ENCODE measurements around the gene RGS2.

The RGS2 gene, protein sequence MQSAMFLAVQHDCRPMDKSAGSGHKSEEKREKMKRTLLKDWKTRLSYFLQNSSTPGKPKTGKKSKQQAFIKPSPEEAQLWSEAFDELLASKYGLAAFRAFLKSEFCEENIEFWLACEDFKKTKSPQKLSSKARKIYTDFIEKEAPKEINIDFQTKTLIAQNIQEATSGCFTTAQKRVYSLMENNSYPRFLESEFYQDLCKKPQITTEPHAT

DNA sequence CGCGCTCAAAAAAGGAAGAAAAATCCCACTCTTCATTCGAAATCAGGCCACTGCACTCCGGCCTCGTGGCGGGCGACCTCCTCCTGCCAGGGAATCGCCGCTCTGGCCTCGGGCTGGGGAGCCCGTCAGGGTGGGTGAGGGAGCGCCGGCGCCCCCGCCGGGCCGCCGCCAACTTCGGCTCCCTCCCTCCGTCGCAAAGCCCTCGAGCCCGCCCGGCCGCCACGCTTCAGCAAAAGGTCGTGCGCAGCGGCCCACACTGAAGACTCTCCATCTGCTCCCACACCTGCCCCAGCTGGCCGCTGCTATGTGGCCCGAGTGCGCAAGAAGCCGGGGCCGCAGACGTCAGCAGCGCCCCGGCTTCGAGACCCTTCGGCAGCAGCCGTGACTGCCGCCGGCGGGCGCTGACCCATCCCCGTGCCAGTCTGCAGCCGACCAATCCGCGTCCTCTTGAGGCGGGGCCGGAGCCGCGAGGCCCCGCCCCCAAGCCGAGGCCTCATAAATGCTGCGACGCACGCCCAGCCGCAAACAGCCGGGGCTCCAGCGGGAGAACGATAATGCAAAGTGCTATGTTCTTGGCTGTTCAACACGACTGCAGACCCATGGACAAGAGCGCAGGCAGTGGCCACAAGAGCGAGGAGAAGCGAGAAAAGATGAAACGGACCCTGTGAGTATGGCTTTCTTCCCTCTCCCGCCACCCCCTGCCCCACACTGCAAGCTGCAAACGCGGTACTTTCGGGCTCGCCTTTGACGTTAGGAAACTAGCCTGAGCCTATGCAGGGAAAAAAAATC is at the start of gene RGS2:
Gene RGS2 (plus strand): TSS at position 522 of the 789 bp plus-strand sequence. CDS start 33 bp downstream, at position 555.
- peak; percentile 52 to 96 (median 86) for DNase-seq

DNA sequence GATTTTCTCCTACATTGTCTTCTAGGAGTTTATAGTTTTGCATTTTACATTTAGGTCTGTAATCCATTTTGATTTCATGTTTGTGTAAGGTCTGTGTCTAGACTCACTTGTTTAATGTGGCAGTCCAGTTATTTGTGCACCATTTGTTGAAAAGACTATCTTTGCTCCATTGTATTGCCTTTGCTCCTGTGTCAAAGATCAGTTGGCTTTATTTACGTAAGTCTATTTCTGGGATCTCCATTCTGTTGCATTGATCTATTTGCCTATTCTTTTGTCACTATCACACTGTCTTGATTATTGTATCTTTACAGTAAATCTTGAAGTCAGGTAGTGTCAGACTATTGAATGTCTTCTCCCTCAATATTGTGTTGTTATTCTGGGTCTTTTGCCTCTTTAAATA is 49.7 kb upstream of the RGS2 start:
- no peak for DNase-seq

DNA sequence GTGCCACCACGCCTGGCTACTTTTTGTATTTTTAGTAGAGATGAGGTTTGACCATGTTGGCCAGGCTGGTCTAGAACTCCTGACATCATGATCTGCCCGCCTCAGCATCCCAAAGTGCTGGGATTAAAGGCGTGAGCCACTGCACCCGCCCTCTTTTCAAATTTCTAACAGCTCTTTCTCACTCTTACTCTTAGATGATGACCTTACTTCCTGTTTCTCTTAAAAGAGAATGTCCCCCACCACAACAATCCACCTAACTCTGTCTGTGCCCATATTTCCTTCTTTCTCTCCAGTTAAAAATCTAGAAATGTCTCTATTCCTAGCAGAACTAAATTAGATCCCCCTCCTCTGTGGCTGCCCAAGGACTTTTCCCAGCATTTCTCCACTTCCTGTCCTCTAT is 46.6 kb upstream of the RGS2 start:
- no peak for DNase-seq

DNA sequence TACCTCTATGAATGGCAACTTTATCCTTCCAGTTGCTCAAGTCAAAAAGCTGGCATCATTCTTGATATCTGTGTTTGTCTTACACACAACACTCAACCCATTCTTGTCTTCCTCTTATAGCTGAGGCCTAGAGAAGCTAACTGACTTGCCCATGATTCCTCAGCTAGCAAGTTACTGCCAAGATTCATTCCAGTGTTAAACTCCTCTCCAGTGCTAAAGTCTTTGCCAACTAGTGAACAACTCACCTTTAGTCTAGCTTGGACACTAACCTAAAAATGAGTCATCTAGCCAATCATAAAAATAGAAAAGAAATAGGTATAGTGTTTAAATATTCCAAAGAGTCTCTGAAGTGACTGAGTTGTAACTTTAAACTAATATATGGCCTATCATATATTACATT is 45.6 kb upstream of the RGS2 start:
- no peak for DNase-seq

DNA sequence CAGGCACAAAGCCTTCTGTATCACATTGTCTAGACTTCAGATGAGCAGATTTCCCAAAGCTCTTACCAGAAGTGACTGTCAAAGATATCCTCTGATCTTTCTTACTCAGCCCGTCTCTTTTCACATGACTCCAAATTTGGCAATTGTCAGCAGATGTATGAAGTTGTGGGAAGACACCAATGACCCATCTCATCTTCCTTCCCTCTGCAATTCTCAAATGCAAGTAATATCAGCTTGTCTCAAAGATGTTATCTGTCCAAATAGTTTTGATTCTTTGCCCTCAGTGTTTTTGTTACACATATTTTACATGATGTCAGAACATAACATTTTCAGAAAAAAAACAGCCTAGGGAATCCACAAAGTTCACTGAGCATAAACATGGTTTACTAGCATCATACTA is 45.1 kb upstream of the RGS2 start:
- no peak for DNase-seq

DNA sequence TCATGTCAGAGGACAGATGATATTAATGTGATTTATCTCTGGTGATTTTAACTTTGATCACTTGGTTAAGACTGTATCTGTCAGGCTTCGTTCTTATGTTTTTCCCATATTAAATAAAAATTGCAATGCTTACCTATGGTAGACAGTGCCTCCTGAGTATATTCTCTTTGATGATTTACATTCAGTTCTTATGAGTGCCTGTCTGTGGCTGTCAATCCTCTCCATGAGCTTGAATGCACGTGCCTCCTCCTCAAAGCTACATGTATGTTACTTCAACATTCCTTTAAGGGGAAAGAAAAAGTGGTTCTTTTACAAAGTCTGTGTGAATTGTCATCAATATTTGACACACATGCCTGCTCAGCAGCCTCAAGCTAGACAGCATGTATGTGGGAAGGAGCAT is 44.2 kb upstream of the RGS2 start:
- no peak for DNase-seq

DNA sequence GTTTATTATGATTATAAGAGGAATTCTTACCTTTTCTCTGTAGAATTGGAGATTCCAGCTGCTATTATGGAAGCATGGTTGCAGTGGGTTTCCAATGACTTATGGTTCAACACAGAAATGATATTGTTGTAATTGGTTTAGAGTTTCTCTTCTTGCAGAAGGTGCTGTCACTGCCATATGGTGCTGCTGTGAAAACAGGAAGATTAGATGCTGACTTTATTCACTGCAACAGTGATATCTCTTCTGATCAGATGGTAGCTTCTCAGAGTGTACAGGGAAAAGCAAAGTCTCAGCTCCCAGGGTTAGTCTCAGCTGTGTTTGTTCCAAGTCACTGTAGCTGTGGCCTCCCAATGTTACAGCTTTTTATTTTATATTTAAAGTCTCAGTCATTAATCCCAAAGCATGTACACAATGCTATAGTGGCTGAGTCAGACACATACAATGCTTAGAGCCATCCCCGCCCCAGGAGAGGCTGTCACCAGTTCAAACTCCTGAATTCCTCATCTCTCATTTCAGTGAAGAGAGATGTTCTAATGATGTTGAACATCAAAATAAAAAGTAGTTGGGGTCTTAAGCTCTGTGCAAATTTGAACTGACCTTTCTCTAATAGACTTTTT is 42.7 kb upstream of the RGS2 start:
- peak in 1 of 56 donors; percentile 2 for DNase-seq

DNA sequence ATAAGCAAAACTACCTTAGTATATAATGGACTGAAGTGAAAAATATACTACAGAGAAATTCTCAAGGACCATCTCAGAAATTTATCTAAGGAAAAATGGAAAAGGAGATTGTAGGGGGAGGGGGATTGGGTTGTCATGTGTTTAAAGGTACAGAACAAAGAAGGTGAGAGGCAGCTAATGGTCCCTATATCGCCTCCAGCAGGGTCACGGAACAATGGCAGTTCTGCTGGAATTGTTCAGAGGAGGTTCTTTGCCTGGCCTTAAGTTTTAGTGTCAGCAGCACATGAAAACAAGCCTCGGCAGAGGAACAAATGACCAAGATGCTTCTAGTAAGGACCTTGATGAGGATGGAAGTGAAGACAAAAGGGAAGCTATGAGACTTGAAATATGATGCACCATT is 42.0 kb upstream of the RGS2 start:
- no peak for DNase-seq

DNA sequence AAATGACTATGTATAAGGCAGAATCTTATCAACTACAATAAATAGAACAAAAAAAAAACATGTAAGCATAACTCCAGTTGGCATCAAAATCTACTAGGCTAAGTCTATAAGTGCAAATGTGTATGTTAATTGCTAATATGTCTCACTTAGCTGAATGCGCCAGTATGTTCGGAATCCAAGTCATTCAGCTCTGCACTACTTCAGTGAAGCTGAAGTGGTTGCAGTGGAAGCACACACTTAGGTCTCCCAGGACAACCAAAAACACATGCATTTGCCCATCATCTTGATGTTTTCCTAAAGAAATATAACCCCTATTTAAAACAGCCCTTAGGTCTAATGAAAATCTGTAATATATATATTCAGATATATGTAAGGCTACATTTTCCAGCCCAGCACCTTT is 41.0 kb upstream of the RGS2 start:
- no peak for DNase-seq

DNA sequence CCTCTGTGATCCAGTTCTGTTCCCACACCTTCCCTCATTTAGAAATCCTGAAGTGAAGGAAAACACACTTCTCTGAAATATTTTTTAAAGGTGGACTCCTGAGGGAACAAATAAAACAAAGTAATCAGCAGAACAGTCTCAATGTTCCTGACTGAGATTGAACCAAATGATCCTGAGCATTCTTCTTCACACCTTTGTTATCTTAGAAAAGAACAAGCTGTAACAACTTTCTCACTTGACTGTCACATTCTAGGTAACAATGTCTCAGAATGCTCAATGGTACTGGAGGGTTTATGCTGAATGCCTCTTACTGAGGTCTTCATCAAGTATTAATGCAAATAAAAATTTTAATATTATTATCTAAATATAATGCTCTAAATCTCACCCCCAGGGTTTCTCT is 40.4 kb upstream of the RGS2 start:
- no peak for DNase-seq

DNA sequence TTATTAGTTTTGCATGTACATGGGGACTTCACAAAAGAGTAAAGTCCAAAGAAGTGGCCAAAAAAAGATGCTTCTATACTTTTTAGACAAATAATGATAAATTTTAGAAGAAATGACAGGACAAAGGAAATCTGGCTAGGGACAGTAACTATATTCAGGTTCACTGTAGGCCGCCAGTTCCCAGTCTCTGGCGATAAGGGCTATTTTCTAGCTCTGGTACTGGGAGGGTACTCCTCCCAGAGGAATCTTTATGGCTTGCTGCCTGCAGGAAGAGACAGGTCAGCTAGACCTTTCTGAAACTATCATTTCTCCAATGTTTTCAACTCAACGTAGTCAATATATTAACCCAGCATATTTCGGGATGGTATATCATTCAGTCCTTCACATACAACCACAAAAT is 37.5 kb upstream of the RGS2 start:
- no peak for DNase-seq

DNA sequence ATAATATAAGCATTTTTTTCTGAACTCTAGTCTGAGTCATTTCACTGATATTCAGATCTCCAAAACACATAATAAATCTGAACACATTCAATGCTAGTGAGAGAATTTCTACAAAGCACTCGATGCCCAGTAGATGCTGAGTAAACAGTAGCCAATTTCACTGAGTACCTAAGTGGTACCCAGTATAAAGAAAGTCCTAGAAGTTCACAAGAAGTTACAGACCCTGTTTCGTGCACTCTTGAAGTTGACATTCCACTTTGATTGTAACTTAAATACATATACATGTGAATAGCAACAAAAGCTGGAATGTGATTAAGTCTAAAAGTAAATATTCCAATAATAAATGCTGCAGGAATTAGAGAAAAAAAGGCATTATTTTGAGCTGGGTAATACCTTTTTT is 33.2 kb upstream of the RGS2 start:
- no peak for DNase-seq

DNA sequence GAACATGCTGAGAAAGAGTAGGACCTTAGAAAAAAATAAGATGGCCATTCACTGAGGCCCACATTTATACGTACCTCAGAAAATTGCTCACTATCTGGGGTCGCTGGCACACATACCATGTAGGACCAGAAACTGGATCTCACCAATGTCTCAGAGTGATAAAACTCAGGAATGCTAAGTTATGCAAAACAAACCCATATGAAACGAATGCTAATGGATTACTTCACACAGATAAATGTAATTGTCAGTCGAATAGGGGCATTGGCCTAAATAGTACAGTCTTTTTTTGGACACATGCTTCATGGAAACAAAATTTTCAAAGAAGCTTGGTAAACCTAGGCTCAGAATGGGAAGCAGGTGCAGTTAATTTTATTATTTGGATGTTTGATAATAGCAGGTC is 32.6 kb upstream of the RGS2 start:
- DNase-seq: no peak

DNA sequence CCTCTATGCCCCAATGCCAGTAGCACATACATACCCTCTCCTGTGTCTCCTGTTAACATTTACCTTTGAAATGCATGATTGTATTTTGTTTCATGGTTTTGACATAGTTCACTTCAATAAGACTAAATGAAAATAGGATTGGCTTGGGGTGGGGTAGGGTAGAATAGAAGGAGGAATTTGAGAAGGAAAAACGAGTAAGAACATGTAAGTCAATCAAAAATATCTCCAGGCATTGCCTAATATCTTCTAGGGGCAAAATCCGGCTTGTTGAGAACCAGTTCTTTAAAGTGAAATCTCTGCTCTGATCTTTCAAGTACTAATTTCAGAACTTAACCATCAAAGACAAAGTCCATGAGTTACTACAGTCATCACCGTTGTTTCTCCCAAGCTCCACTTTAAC is 31.8 kb upstream of the RGS2 start:
- DNase-seq: no peak

DNA sequence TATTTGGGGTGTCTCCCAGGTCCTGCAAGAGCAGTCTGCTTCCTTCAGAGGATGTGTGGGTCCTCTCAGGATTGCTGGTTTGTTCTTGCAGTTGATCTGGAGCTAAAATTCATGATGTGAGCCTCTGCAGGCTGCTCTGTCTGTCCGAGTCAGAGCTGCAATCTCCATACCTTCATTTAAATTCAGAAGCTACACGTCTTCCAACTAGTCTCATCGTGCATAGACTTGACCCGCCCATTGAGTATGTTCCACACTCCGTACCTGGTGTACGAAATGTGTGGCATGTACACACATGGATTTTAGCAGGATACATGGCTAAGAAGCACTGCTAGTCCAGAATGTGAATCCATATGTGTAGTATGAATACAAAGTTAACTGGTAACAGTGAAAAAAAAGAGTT is 25.0 kb upstream of the RGS2 start:
- no peak for DNase-seq

DNA sequence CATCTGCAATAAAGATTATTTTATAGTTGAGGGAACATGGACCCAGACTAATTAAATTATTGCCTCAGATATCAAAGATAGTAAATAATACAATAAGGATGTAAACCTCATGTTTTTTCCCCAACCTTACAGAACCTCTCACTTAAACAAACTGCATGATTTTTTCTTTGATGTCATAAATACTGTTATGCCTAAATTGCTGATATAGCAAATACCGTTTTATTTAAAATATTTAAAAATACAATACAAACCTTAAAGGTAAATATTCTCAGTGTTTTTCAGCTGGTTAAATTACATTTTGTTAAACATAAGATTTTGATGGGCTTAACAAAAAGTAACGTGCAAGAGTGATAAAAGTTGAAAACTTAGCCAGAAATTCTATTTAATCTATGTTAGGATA is 24.4 kb upstream of the RGS2 start:
- no peak for DNase-seq

DNA sequence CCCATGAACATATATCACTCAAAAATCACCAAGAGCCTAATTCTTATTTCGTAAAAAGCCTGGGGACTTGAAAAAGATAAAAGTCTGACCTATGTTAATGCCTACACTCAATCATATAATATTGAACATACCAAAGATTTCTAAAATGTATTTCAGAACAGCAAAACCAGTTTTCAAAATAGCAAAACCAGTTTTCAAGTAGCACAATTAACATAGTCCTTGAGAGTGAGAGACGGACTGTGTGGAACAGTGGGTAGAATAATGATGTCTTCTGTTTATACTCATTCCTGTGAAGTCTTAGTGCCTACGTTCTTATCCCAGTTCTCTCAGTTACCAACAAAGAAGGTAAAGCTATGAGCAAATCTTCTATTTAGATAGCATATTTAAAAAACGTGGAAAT is 22.3 kb upstream of the RGS2 start:
- no peak for DNase-seq

DNA sequence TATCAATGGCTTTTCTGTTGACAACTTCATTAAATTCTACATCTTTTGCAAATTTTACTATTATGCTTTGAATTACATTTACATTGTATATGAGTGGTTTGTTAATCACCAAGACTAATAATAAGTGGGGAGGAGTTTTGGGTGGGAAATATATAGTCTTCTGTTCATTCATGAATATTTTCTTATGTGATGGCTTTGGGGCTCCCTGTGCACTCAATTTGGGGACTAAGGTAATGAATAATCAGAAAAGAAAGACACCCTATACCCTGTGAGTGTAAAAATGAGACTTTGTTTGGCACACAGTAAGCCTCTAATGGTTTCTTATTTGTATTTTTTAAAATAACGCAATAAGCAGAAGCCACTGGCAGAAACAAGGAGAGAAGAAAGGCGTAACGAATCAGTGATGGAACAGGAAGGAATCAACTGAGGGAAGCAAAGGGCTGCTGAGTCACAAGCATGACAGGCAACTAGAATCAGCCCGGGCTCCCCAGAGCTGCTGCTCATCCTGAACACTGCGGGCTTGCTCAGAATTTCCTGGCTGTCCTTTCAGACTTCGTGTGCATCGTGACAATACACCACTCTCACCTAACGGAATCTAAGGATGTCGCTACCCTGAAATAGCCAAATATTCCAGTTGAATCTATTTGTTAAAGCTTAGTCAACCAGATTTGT is 20.8 kb upstream of the RGS2 start:
- DNase-seq: peak in 17 of 56 donors; percentile 1 to 33 (median 14)

DNA sequence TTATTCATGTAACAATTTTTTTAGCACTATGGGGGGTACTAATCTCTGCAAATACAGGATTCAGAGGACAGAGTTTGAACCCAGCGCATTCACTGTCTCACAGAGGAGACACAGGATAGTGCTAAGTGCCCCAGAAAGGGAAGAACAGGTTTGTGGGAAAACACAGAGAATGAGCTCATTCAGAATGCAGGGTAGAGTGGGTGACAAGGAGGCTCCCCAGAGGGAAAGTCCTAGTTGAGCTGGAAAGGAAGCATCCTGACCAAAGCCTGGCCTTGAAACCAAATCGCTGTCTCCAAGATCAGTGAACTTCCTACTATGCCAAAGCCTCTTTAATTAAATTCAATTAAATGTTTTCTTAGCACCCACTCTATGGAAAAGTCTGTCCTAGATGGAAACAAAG is 19.0 kb upstream of the RGS2 start:
- DNase-seq: no peak

DNA sequence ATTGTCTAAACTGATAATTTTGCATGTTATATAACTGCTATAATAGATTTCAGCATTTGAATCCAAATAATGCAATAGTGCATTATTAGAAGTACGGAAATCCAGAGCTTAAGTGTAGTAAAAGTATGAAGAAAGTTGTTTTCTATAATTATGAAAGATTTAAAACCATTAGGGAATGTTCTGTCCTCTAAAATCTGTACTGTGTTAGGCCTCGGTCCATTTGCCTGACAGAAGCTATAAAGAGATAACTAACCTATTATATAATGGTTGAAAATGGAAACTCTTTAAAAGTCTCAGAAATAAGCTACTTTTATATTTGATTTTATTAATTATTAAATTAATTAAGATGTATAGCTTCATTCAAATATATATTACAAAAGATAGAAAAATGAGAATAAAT is 16.2 kb upstream of the RGS2 start:
- DNase-seq: no peak

DNA sequence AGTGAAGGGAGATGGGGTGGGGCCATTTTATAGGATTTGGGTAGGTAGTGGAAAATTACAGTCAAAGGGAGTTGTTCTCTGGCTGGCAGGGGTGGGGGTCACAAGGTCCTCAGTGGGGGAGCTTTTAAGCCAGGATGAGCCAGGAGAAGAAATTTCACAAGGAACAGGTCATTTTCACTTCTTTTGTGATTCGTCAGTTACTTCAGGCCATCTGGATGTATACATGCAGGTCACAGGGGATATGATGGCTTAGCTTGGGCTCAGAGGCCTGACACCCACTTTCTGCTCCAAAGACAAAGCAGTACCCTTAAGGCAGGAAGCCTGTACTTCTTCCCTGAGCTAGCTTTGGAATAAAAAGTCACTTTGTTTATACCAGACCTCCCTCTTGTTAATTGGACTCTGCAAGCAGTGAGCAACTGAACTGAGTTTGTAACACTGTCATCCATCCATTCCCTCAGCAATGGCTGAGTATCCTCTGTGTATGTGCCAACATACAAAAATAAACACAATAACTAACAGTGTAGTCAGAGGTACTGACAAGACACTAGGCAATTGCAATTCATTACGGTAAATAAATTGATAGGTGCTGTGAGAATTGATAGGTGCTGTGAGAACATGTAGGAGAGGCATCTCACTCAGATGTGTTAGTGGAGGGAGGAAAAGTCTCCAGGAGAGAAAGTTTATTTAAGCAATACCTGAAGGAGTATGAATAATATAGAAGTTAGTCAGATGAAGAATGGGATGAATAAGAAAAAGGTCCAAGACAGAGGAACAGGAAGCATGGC is 14.7 kb upstream of the RGS2 start:
- no peak for DNase-seq

DNA sequence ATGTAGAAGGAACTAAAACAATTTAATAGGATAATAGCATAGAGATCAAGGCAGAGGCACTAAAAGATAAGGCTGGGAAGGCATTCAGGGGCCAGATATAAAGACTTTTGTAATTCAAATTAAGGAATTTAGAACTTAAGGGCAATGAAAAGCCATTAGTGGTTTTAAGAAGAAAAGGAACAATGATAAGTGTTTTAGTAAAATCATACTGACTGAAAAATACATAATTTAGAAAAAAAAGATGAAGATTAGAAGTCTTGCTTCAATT is 14.1 kb upstream of the RGS2 start:
- DNase-seq: no peak
